ENCODE data around the gene CDADC1.

GRCh38 chr13:49216334-49216733, 31.4 kb upstream of the CDADC1 start:
- TF ChIP-seq BHLHE40 (IDR thresholded peaks at IDR 0.05; ENCODE audit: borderline replicate concordance in 1 of 2, low read depth in 2 of 2, low read length in 1 of 2) (no peak), EP300 (IDR thresholded peaks at IDR 0.05; ENCODE audit: borderline replicate concordance in 1 of 2, control insufficient read depth in 1 of 2, low read depth in 2 of 2, low read length in 2 of 2) (no peak), RFX5 (IDR thresholded peaks at IDR 0.05; ENCODE audit: low read depth, low read length) (no peak), CREB1 (IDR thresholded peaks at IDR 0.05; ENCODE audit: low read depth) (no peak), GABPA (IDR thresholded peaks at IDR 0.05; ENCODE audit: low read depth) (no peak), CHD4 (IDR thresholded peaks at IDR 0.05) (no peak), YY1 (IDR thresholded peaks at IDR 0.05; ENCODE audit: low read depth, low read length) (no peak), NFXL1 (IDR thresholded peaks at IDR 0.05; ENCODE audit: borderline replicate concordance) (no peak), FOS (IDR thresholded peaks at IDR 0.05; ENCODE audit: borderline replicate concordance, extremely low read depth, insufficient read length) (no peak)
- TF ChIP-seq, protein P1, sequence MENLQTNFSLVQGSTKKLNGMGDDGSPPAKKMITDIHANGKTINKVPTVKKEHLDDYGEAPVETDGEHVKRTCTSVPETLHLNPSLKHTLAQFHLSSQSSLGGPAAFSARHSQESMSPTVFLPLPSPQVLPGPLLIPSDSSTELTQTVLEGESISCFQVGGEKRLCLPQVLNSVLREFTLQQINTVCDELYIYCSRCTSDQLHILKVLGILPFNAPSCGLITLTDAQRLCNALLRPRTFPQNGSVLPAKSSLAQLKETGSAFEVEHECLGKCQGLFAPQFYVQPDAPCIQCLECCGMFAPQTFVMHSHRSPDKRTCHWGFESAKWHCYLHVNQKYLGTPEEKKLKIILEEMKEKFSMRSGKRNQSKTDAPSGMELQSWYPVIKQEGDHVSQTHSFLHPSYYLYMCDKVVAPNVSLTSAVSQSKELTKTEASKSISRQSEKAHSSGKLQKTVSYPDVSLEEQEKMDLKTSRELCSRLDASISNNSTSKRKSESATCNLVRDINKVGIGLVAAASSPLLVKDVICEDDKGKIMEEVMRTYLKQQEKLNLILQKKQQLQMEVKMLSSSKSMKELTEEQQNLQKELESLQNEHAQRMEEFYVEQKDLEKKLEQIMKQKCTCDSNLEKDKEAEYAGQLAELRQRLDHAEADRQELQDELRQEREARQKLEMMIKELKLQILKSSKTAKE (IDR thresholded peaks at IDR 0.05; ENCODE audit: low read depth, poor library complexity, severe bottlenecking), result no peak

Measured in GM12878 (cell line).